Kidney (tissue), 14 donors: ENCODE results near the gene HNRNPUL1. TPM values are rescaled to one million over a fixed set of nuclear protein-coding genes. Genes with fewer than 3 reads are reported as not detected.

Source experiments
- DNase-seq, 5 donors: peaks; one replicate each; pipeline ENCODE4 v3.0.0-alpha.2; 2013 to 2020
- FAIRE-seq: peaks from 2 replicates; lab custom pipeline; 2012; peaks lifted over from hg19 to GRCh38; lab: Jason Lieb, UNC
- H3K27ac ChIP-seq, 2 donors: one replicate each; pipeline ENCODE4 v1.7.0; 2013; ENCODE audit warnings: low read depth in 2 of 2, low read length in 2 of 2, inconsistent platforms in 1 of 2
- H3K27me3 ChIP-seq: one replicate; pipeline ENCODE4 v1.7.1; 2013; ENCODE audit warnings: low read length, inconsistent platforms; ENCODE audit not compliant: control insufficient read depth, insufficient read depth
- H3K36me3 ChIP-seq, 3 donors: one replicate each; pipeline versions ENCODE4 v1.7.0 to v1.7.1; 2013; ENCODE audit warnings: low read length in 3 of 3, control low read depth in 1 of 3, inconsistent platforms in 1 of 3; ENCODE audit not compliant: insufficient read depth in 3 of 3, control insufficient read depth in 2 of 3
- H3K4me1 ChIP-seq, 3 donors: one replicate each; pipeline versions ENCODE4 v1.7.0 to v1.7.1; 2013; ENCODE audit warnings: low read length in 3 of 3, inconsistent platforms in 1 of 3, low read depth in 1 of 3; ENCODE audit not compliant: control insufficient read depth in 2 of 3, insufficient read depth in 2 of 3
- H3K4me3 ChIP-seq, 3 donors: one replicate each; pipeline versions ENCODE4 v1.7.0 to v1.8.1; 2013; ENCODE audit warnings: low read length in 3 of 3, control low read depth in 1 of 3, inconsistent platforms in 1 of 3
- H3K9ac ChIP-seq, 3 donors: one replicate each; pipeline versions ENCODE4 v1.7.0 to v1.7.1; 2013; ENCODE audit warnings: low read length in 3 of 3, control low read depth in 1 of 3, inconsistent platforms in 1 of 3
- H3K9me3 ChIP-seq, 3 donors: one replicate each; pipeline versions ENCODE4 v1.7.0 to v1.7.1; 2013; ENCODE audit warnings: low read length in 3 of 3, control low read depth in 1 of 3, inconsistent platforms in 1 of 3; ENCODE audit not compliant: control insufficient read depth in 2 of 3, insufficient read depth in 1 of 3
- CTCF ChIP-seq: IDR thresholded peaks from 3 replicates; pipeline ENCODE4 v1.5.1; 2012; ENCODE audit warnings: mild to moderate bottlenecking, moderate library complexity, borderline replicate concordance; ENCODE audit not compliant: insufficient read depth; ENCODE audit errors: extremely low read depth
- intact Hi-C: fragments of 100-400 bp; cut with DNase I; formaldehyde crosslinking; loops from one replicate; pipeline ENCODE4 v1.11.1; 2022
- polyA plus RNA-seq: library from polyadenylated mRNA; stranded (reverse); fragments of 350-450 nt; fragmentation: Illumina TruSeq; extraction: RNeasy Lipid Tissue Mini Kit (QIAGEN cat#74804); gene quantifications from one replicate; pipeline ENCODE4 v1.2.3, GENCODE V29; 2014; ENCODE audit warnings: low read depth, low replicate concordance; ENCODE audit not compliant: insufficient read depth
- total RNA-seq: library from RNA; stranded (reverse); fragmentation: NEBNext Ultra II Directional; extraction: Animal tissue kit (Norgen Biotek cat#: 25700); gene quantifications from one replicate; pipeline ENCODE4 v1.2.1, GENCODE V29; 2021
- donor health status: control.
- donor health status: control.
- donor health status: control.
- donor health status: control.
- donor health status: control.
- donor health status: DM: yes; HTN: yes; CAD: no.
- donor health status: Normal renal cell carcinoma (clear cell type).

HNRNPUL1 gene
- total and polyA plus RNA-seq, 2 donors from 2014 or later = 51.0 to 182 TPM

GRCh38 chr19:41273076-41273475, 8.9 kb downstream of the HNRNPUL1 start:
- H3K9me3 ChIP-seq = no peaks in the 10 kb centered on the region
- DNase-seq (no peak), FAIRE-seq (no peak)
- no peak for TF ChIP-seq CTCF
- no peaks in the 10 kb centered on the region for H3K27me3 ChIP-seq
- H3K4me1 ChIP-seq = no peaks in the 10 kb centered on the region
- no peak overlapping the region for H3K9ac ChIP-seq
- intact Hi-C loops = no loop called here
- no peak overlapping the region for H3K4me3 ChIP-seq
- H3K36me3 ChIP-seq = peaks cover 32 to 79% (median 70%) of the 10 kb centered on the region in 3 donors
- H3K27ac ChIP-seq = no peak overlapping the region

- no peak for FAIRE-seq
These were observed 10.6 kb downstream of the HNRNPUL1 start for GRCh38 chr19:41274802-41275201.

GRCh38 chr19:41276231-41276630, 12.1 kb downstream of the HNRNPUL1 start:
- no peak for TF ChIP-seq CTCF
- Histone ChIP-seq H3K9ac (no peak overlapping the region), H3K4me1 (no peaks in the 10 kb centered on the region), H3K4me3 (no peak overlapping the region), H3K36me3 (peaks cover 38 to 86% (median 81%) of the 10 kb centered on the region in 3 donors), H3K27ac (no peak overlapping the region), H3K27me3 (no peaks in the 10 kb centered on the region), H3K9me3 (no peaks in the 10 kb centered on the region)
- DNase-seq (no peak), FAIRE-seq (no peak)
- intact Hi-C loops = no loop called here

More at GRCh38 chr19:41274802-41275201, 10.6 kb downstream of the HNRNPUL1 start:
- H3K36me3 ChIP-seq = peaks cover 39 to 77% (median 76%) of the 10 kb centered on the region in 3 donors
- intact Hi-C loops = no loop called here
- H3K9me3 ChIP-seq = no peaks in the 10 kb centered on the region
- no peak overlapping the region for H3K9ac ChIP-seq
- TF ChIP-seq CTCF = no peak
- no peak overlapping the region for H3K27ac ChIP-seq
- no peak overlapping the region for H3K4me3 ChIP-seq
- H3K4me1 ChIP-seq = no peaks in the 10 kb centered on the region
- H3K27me3 ChIP-seq = no peaks in the 10 kb centered on the region
- no peak for DNase-seq

- no peak for TF ChIP-seq CTCF
- H3K4me3 ChIP-seq = no peak overlapping the region
- H3K9ac ChIP-seq = no peak overlapping the region
- no peaks in the 10 kb centered on the region for H3K27me3 ChIP-seq
- H3K9me3 ChIP-seq = no peaks in the 10 kb centered on the region
- H3K36me3 ChIP-seq = peaks cover 31 to 76% (median 65%) of the 10 kb centered on the region in 3 donors
- intact Hi-C loops = no loop called here
- no peak for DNase-seq
- no peak for FAIRE-seq
- H3K27ac ChIP-seq = no peak overlapping the region
- H3K4me1 ChIP-seq = no peaks in the 10 kb centered on the region
These were observed 14.3 kb downstream of the HNRNPUL1 start for GRCh38 chr19:41278478-41278877.
